ACC112 (cell line): Measurements from ENCODE around the gene LRRC61.

Experiments used
- H2AFZ ChIP-seq: fragments of 200-600 bp; sonication (generic); one replicate; pipeline ENCODE4 v1.6.0; 2017; ENCODE audit warnings: antibody characterized with exemption, low read length; ENCODE audit not compliant: unreplicated experiment
- H3K27ac ChIP-seq: fragments of 200-600 bp; sonication (generic); 2 replicates; pipeline ENCODE4 v1.5.1; 2014; ENCODE audit warnings: low read depth, mild to moderate bottlenecking, antibody characterized with exemption, low read length, moderate library complexity
- H3K27me3 ChIP-seq: fragments of 200-600 bp; sonication (generic); 2 replicates; pipeline ENCODE4 v1.6.1; 2014; ENCODE audit warnings: mild to moderate bottlenecking, antibody characterized with exemption, low read length, moderate library complexity, mixed read lengths; ENCODE audit not compliant: insufficient read depth
- H3K36me3 ChIP-seq: fragments of 200-600 bp; sonication (generic); 2 replicates; pipeline ENCODE4 v1.6.1; 2016; ENCODE audit warnings: mild to moderate bottlenecking, antibody characterized with exemption, low read length, moderate library complexity, mixed read lengths; ENCODE audit not compliant: insufficient read depth
- H3K4me1 ChIP-seq: fragments of 200-600 bp; sonication (generic); one replicate; pipeline ENCODE4 v1.6.1; 2016; ENCODE audit warnings: low read length, mixed read lengths; ENCODE audit not compliant: insufficient read depth, unreplicated experiment, control insufficient read depth
- H3K4me3 ChIP-seq: fragments of 200-600 bp; sonication (generic); 2 replicates; pipeline ENCODE4 v1.5.1; 2014; ENCODE audit warnings: mild to moderate bottlenecking, low read depth, low read length
- H3K79me2 ChIP-seq: fragments of 200-600 bp; sonication (generic); one replicate; pipeline ENCODE4 v1.6.0; 2016; ENCODE audit warnings: low read length; ENCODE audit not compliant: control insufficient read depth, unreplicated experiment, insufficient read depth

LRRC61 gene

GRCh38 chr7:150378853-150379440, 55.8 kb downstream of the LRRC61 start, which contains the start of gene ZNF775:
ZNF775 (plus strand) TSS chr7:150379330; CDS start chr7:150388471, 9,141 bp downstream.
- Histone ChIP-seq H3K27me3 (no peaks in the 10 kb centered on the region), H3K4me1 (peaks cover 9% of the 10 kb centered on the region), H3K79me2 (peaks cover 15% of the 10 kb centered on the region), H3K36me3 (no peaks in the 10 kb centered on the region), H3K27ac (peak within 1 kb of the TSS; percentile 12; the same call in 1 of the 2 replicates), H2AFZ (peak within 1 kb of the TSS; percentile 88), H3K4me3 (peak within 1 kb of the TSS; percentile 89)

- Histone ChIP-seq H2AFZ (peak overlapping the region; percentile 34), H3K4me1 (peaks cover 9% of the 10 kb centered on the region), H3K79me2 (peaks cover 15% of the 10 kb centered on the region), H3K27ac (peak overlapping the region; percentile 10; the same call in 1 of the 2 replicates), H3K4me3 (peak overlapping the region; percentile 89), H3K36me3 (no peaks in the 10 kb centered on the region), H3K27me3 (no peaks in the 10 kb centered on the region)
Observed at GRCh38 chr7:150379441-150380379, 56.6 kb downstream of the LRRC61 start.

- Histone ChIP-seq H3K27me3 (no peaks in the 10 kb centered on the region), H3K36me3 (no peaks in the 10 kb centered on the region), H2AFZ (no peak overlapping the region), H3K79me2 (peaks cover 15% of the 10 kb centered on the region), H3K27ac (no peak overlapping the region), H3K4me1 (peaks cover 9% of the 10 kb centered on the region), H3K4me3 (peak overlapping the region; percentile 89)
Observed at GRCh38 chr7:150380463-150380862, 57.3 kb downstream of the LRRC61 start.

GRCh38 chr7:150381096-150381495, 57.9 kb downstream of the LRRC61 start:
- H3K79me2 ChIP-seq: peaks cover 15% of the 10 kb centered on the region
- no peaks in the 10 kb centered on the region for H3K27me3 ChIP-seq
- H3K4me3 ChIP-seq: no peak overlapping the region
- H2AFZ ChIP-seq: no peak overlapping the region
- no peak overlapping the region for H3K27ac ChIP-seq
- H3K36me3 ChIP-seq: no peaks in the 10 kb centered on the region
- H3K4me1 ChIP-seq: peaks cover 9% of the 10 kb centered on the region

- Histone ChIP-seq H3K79me2 (peaks cover 15% of the 10 kb centered on the region), H3K4me1 (peaks cover 9% of the 10 kb centered on the region)
Observed at GRCh38 chr7:150381785-150382122, 58.6 kb downstream of the LRRC61 start.

GRCh38 chr7:150382123-150382843, 59.1 kb downstream of the LRRC61 start:
- no peaks in the 10 kb centered on the region for H3K27me3 ChIP-seq
- H3K36me3 ChIP-seq: no peaks in the 10 kb centered on the region
- H3K27ac ChIP-seq: no peak overlapping the region
- no peak overlapping the region for H3K4me3 ChIP-seq
- peaks cover 9% of the 10 kb centered on the region for H3K4me1 ChIP-seq
- H2AFZ ChIP-seq: no peak overlapping the region
- H3K79me2 ChIP-seq: peaks cover 15% of the 10 kb centered on the region

More at GRCh38 chr7:150381785-150382122, 58.6 kb downstream of the LRRC61 start:
- Histone ChIP-seq H3K4me3 (no peak overlapping the region), H3K27ac (no peak overlapping the region), H2AFZ (no peak overlapping the region), H3K36me3 (no peaks in the 10 kb centered on the region), H3K27me3 (no peaks in the 10 kb centered on the region)

- Histone ChIP-seq H3K36me3 (no peaks in the 10 kb centered on the region), H2AFZ (no peak overlapping the region), H3K79me2 (peaks cover 15% of the 10 kb centered on the region), H3K27ac (no peak overlapping the region), H3K4me3 (no peak overlapping the region), H3K27me3 (no peaks in the 10 kb centered on the region), H3K4me1 (peaks cover 8% of the 10 kb centered on the region)
Observed at GRCh38 chr7:150382844-150383225, 59.7 kb downstream of the LRRC61 start.

- no peak overlapping the region for H3K4me3 ChIP-seq
Observed at GRCh38 chr7:150383710-150384397, 60.7 kb downstream of the LRRC61 start.

GRCh38 chr7:150384406-150385301, 61.5 kb downstream of the LRRC61 start:
- Histone ChIP-seq H3K27me3 (no peaks in the 10 kb centered on the region), H3K4me1 (no peaks in the 10 kb centered on the region), H3K27ac (no peak overlapping the region), H3K36me3 (no peaks in the 10 kb centered on the region), H3K4me3 (no peak overlapping the region), H2AFZ (no peak overlapping the region), H3K79me2 (peaks cover 15% of the 10 kb centered on the region)

More at GRCh38 chr7:150383710-150384397, 60.7 kb downstream of the LRRC61 start:
- Histone ChIP-seq H3K79me2 (peaks cover 15% of the 10 kb centered on the region), H3K36me3 (no peaks in the 10 kb centered on the region), H3K4me1 (no peaks in the 10 kb centered on the region), H3K27me3 (no peaks in the 10 kb centered on the region), H2AFZ (no peak overlapping the region), H3K27ac (no peak overlapping the region)
